GM23338 (cell line): Measurements from ENCODE around the gene TNFAIP6. TPM values are rescaled to one million over a fixed set of nuclear protein-coding genes. Genes with fewer than 3 reads are reported as not detected.

Source experiments
- microRNA-seq: library from miRNA; unstranded; fragments of <30 nt; microRNA quantifications from one replicate; pipeline ENCODE4, GENCODE V29; 2017
- polyA plus RNA-seq: library from polyadenylated mRNA; unstranded; fragments of >200 nt; fragmentation: Nextera tagmentation; extraction: Ambion mirVana; gene quantifications from 2 replicates; pipeline ENCODE4 v1.2.1, GENCODE V29; 2016
- small RNA-seq: library from RNA; depleted of rRNA; stranded (forward); fragments of <200 nt; gene quantifications from one replicate; pipeline ENCODE3, GENCODE V24; 2014; ENCODE audit warnings: low replicate concordance
- total RNA-seq: library from RNA; depleted of rRNA; stranded (reverse); fragments of >200 nt; shearing (Covaris generic); gene quantifications from 2 replicates; pipeline ENCODE4 v1.2.3, GENCODE V29; 2014; rRNA removed

Gene TNFAIP6
- total and polyA plus RNA-seq, 2 experiments from 2014 or later = 2.9 to 6.1 TPM

Small RNA genes within 50 kb of the gene (microRNA-seq; reads per million reads assigned to microRNA genes)
- not detected for gene MIR4773-1
- gene MIR4773-2 = not detected

Small RNA genes within 50 kb of the gene (small RNA-seq; reads per million reads assigned to genes)
- not detected for gene MIR4773-1
- not detected for gene RN7SL124P

Other genes with a start within 250 kb of the TNFAIP6 start
- 3.2 and 3.4 TPM in 2 replicates for gene RBM43, start 95.7 kb upstream of the TNFAIP6 start, total RNA-seq
- gene RBM43, start 95.7 kb upstream of the TNFAIP6 start, polyA plus RNA-seq = 2.9 and 3.3 TPM in 2 replicates
- 3.0 and 6.2 TPM in 2 replicates for gene NMI, start 67.9 kb upstream of the TNFAIP6 start, total RNA-seq
- gene NMI, start 67.9 kb upstream of the TNFAIP6 start, polyA plus RNA-seq = 14.0 and 15.6 TPM in 2 replicates
- gene RIF1, start 52.3 kb downstream of the TNFAIP6 start, total RNA-seq = 113 and 134 TPM in 2 replicates
- 50.6 and 68.5 TPM in 2 replicates for gene RIF1, start 52.3 kb downstream of the TNFAIP6 start, polyA plus RNA-seq